ENCODE data around the gene ATN1.
"Not testable (repeated sequence)": the region's sequence is repeated elsewhere in the genome, so short reads cannot be mapped to it uniquely, and the experiment has no call there.

ATN1 gene

GRCh38 chr12:6927379-6928021, at the start of gene ATN1:
Gene ATN1, plus strand, starts transcription at chr12:6927959. Its CDS starts 6,043 bp downstream, at chr12:6934002.
- no peak for FAIRE-seq

- not testable (repeated sequence) for FAIRE-seq
These were observed 47.9 kb upstream of the ATN1 start for GRCh38 chr12:6879824-6880223.

- no peak for FAIRE-seq
These were observed 44.5 kb upstream of the ATN1 start for GRCh38 chr12:6883252-6883651.

GRCh38 chr12:6883683-6884082, 44.1 kb upstream of the ATN1 start:
- FAIRE-seq: no peak

- no peak for FAIRE-seq
These were observed 43.2 kb upstream of the ATN1 start for GRCh38 chr12:6884539-6884938.

GRCh38 chr12:6886206-6886999, 41.4 kb upstream of the ATN1 start:
- FAIRE-seq: not testable (repeated sequence)

GRCh38 chr12:6887460-6887859, 40.3 kb upstream of the ATN1 start:
- no peak for FAIRE-seq

GRCh38 chr12:6888360-6888759, 39.4 kb upstream of the ATN1 start:
- no peak for FAIRE-seq

- FAIRE-seq: not testable (repeated sequence)
These were observed 39.0 kb upstream of the ATN1 start for GRCh38 chr12:6888794-6889193.

- FAIRE-seq: not testable (repeated sequence)
These were observed 37.8 kb upstream of the ATN1 start for GRCh38 chr12:6889775-6890573.

GRCh38 chr12:6890789-6891645, 36.7 kb upstream of the ATN1 start:
- peak; percentile 68 for FAIRE-seq

GRCh38 chr12:6891646-6892001, 36.1 kb upstream of the ATN1 start:
- no peak for FAIRE-seq

- FAIRE-seq: not testable (repeated sequence)
These were observed 35.1 kb upstream of the ATN1 start for GRCh38 chr12:6892683-6893082.

- FAIRE-seq: no peak
These were observed 33.4 kb upstream of the ATN1 start for GRCh38 chr12:6894321-6894720.

GRCh38 chr12:6896846-6897435, 30.8 kb upstream of the ATN1 start:
- FAIRE-seq: no peak

- FAIRE-seq: no peak
These were observed 28.3 kb upstream of the ATN1 start for GRCh38 chr12:6899427-6899826.

GRCh38 chr12:6899837-6900519, 27.8 kb upstream of the ATN1 start:
- FAIRE-seq: no peak

- FAIRE-seq: no peak
These were observed 25.3 kb upstream of the ATN1 start for GRCh38 chr12:6902448-6902847.

GRCh38 chr12:6903722-6904121, 24.0 kb upstream of the ATN1 start:
- FAIRE-seq: no peak

- FAIRE-seq: peak; percentile 95
These were observed 23.2 kb upstream of the ATN1 start, which contains the start of gene LRRC23 for GRCh38 chr12:6904280-6905276. Gene LRRC23, plus strand, starts transcription at chr12:6904822. Its CDS starts 812 bp downstream, at chr12:6905634.
